SK-N-SH treated with all-trans-retinoic acid at 6 μM for 48 hours (cell line): ENCODE measurements around the gene UBE2H.

Experiments
- ATAC-seq: fragments of 200-7000 bp; cut with Tn5 transposase; 3 replicates; pipeline ENCODE4 v1.9.1; 2020; ENCODE audit warnings: mild to moderate bottlenecking, moderate library complexity
- ARNTL ChIP-seq: fragments of 450-650 bp; formaldehyde crosslinking; IDR thresholded peaks from 2 replicates; pipeline ENCODE4 v1.5.0; 2020; ENCODE audit warnings: low read depth, mild to moderate bottlenecking, moderate library complexity, borderline replicate concordance
- BACH2 ChIP-seq: fragments of 250-450 bp; sonication (Bioruptor Pico); IDR thresholded peaks from 2 replicates; pipeline ENCODE4 v1.9.0; 2021; ENCODE audit warnings: mild to moderate bottlenecking, borderline replicate concordance
- CSDC2 ChIP-seq: fragments of 250-450 bp; sonication (Bioruptor Pico); IDR thresholded peaks from 2 replicates; pipeline ENCODE4 v1.5.0; 2020; ENCODE audit warnings: mild to moderate bottlenecking, moderate library complexity
- ESRRG ChIP-seq: fragments of 250-450 bp; sonication (Bioruptor Pico); IDR thresholded peaks from 2 replicates; pipeline ENCODE4 v1.6.1; 2021; ENCODE audit warnings: mild to moderate bottlenecking
- GLIS3 ChIP-seq: fragments of 250-450 bp; sonication (Bioruptor Pico); IDR thresholded peaks from 2 replicates; pipeline ENCODE4 v1.5.0; 2020; ENCODE audit warnings: mild to moderate bottlenecking, moderate library complexity
- ISL1 ChIP-seq: fragments of 250-450 bp; sonication (Bioruptor Pico); IDR thresholded peaks from 2 replicates; pipeline ENCODE4 v2.1.2; 2022; ENCODE audit warnings: mild to moderate bottlenecking, moderate library complexity
- OSR1 ChIP-seq: fragments of 250-450 bp; sonication (Bioruptor Pico); IDR thresholded peaks from 2 replicates; pipeline ENCODE4 v1.8.0; 2022; ENCODE audit warnings: moderate library complexity, mild to moderate bottlenecking, inconsistent platforms
- PPARA ChIP-seq: fragments of 250-450 bp; sonication (Bioruptor Pico); IDR thresholded peaks from 2 replicates; pipeline ENCODE4 v1.5.0; 2020; ENCODE audit warnings: mild to moderate bottlenecking, borderline replicate concordance
- RARB ChIP-seq: fragments of 250-450 bp; sonication (Bioruptor Pico); IDR thresholded peaks from 2 replicates; pipeline ENCODE4 v1.8.0; 2021; ENCODE audit warnings: mild to moderate bottlenecking, moderate library complexity
- TOX ChIP-seq: fragments of 250-450 bp; sonication (Bioruptor Pico); IDR thresholded peaks from 2 replicates; pipeline ENCODE4 v1.8.0; 2021; ENCODE audit warnings: mild to moderate bottlenecking, moderate library complexity, borderline replicate concordance
- ZFP30 ChIP-seq: fragments of 450-650 bp; formaldehyde crosslinking; IDR thresholded peaks from 2 replicates; pipeline ENCODE4 v1.5.0; 2022; ENCODE audit warnings: mild to moderate bottlenecking, moderate library complexity
- ZNF565 ChIP-seq: fragments of 450-650 bp; formaldehyde crosslinking; conservative IDR thresholded peaks from 2 replicates; pipeline ENCODE4 v1.5.0; 2020; ENCODE audit warnings: low read depth, mild to moderate bottlenecking, moderate library complexity
- ZNF70 ChIP-seq: fragments of 450-650 bp; formaldehyde crosslinking; IDR thresholded peaks from 2 replicates; pipeline ENCODE4 v1.5.0; 2020; ENCODE audit warnings: mild to moderate bottlenecking, moderate library complexity
- ZNF8 ChIP-seq: fragments of 450-650 bp; formaldehyde crosslinking; IDR thresholded peaks from 2 replicates; pipeline ENCODE4 v1.5.0; 2020; ENCODE audit warnings: mild to moderate bottlenecking, moderate library complexity
- TF ChIP-seq, protein P1 (sequence below): fragments of 250-450 bp; sonication (Bioruptor Pico); IDR thresholded peaks from 2 replicates; pipeline ENCODE4 v1.5.1; 2020; ENCODE audit warnings: low read depth, mild to moderate bottlenecking, moderate library complexity
- TF ChIP-seq, protein P2 (sequence below): fragments of 250-450 bp; sonication (Bioruptor Pico); IDR thresholded peaks from 2 replicates; pipeline ENCODE4 v1.5.0; 2020; ENCODE audit warnings: mild to moderate bottlenecking, moderate library complexity
- TF ChIP-seq, protein P3 (sequence below): fragments of 250-450 bp; sonication (Bioruptor Pico); IDR thresholded peaks from 2 replicates; pipeline ENCODE4 v1.5.1; 2021; ENCODE audit warnings: mild to moderate bottlenecking, moderate library complexity
- TF ChIP-seq, protein P4 (sequence below): fragments of 250-450 bp; sonication (Bioruptor Pico); IDR thresholded peaks from 2 replicates; pipeline ENCODE4 v1.8.0; 2020; ENCODE audit warnings: mild to moderate bottlenecking, moderate library complexity, borderline replicate concordance
- TF ChIP-seq, protein P5 (sequence below): fragments of 250-450 bp; sonication (Bioruptor Pico); IDR thresholded peaks from 2 replicates; pipeline ENCODE4 v1.8.0; 2021; ENCODE audit warnings: low read depth, mild to moderate bottlenecking, moderate library complexity, borderline replicate concordance

Gene UBE2H

DNA sequence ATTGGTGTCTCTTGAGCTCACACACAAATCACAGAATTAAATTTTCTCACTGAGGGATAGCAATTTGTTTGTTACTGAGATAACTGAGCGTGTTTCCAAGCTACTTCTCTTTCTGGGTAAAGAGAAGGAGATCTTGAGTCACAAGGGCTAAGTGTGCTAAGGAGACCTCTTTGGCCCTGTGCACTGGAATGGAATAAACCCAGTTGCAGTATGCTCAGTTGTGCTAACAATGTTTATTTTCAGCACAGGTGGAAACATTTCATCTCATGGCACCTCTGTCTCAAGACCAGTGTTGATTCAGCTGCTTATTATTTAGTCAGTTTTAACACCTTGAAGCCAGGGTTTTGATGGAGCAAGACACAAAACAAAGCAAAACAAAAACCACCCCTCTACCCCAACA lies 22.5 kb upstream of the UBE2H start:
- TF ChIP-seq PPARA (CRISPR knock-in tag) (no peak), OSR1 (CRISPR knock-in tag) (no peak), ZNF70 (CRISPR knock-in tag) (no peak), RARB (CRISPR knock-in tag) (no peak), ESRRG (CRISPR knock-in tag) (no peak)
- TF ChIP-seq, protein P1, sequence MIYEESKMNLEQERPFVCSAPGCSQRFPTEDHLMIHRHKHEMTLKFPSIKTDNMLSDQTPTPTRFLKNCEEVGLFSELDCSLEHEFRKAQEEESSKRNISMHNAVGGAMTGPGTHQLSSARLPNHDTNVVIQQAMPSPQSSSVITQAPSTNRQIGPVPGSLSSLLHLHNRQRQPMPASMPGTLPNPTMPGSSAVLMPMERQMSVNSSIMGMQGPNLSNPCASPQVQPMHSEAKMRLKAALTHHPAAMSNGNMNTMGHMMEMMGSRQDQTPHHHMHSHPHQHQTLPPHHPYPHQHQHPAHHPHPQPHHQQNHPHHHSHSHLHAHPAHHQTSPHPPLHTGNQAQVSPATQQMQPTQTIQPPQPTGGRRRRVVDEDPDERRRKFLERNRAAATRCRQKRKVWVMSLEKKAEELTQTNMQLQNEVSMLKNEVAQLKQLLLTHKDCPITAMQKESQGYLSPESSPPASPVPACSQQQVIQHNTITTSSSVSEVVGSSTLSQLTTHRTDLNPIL (CRISPR knock-in tag): no peak
- TF ChIP-seq, protein P2, sequence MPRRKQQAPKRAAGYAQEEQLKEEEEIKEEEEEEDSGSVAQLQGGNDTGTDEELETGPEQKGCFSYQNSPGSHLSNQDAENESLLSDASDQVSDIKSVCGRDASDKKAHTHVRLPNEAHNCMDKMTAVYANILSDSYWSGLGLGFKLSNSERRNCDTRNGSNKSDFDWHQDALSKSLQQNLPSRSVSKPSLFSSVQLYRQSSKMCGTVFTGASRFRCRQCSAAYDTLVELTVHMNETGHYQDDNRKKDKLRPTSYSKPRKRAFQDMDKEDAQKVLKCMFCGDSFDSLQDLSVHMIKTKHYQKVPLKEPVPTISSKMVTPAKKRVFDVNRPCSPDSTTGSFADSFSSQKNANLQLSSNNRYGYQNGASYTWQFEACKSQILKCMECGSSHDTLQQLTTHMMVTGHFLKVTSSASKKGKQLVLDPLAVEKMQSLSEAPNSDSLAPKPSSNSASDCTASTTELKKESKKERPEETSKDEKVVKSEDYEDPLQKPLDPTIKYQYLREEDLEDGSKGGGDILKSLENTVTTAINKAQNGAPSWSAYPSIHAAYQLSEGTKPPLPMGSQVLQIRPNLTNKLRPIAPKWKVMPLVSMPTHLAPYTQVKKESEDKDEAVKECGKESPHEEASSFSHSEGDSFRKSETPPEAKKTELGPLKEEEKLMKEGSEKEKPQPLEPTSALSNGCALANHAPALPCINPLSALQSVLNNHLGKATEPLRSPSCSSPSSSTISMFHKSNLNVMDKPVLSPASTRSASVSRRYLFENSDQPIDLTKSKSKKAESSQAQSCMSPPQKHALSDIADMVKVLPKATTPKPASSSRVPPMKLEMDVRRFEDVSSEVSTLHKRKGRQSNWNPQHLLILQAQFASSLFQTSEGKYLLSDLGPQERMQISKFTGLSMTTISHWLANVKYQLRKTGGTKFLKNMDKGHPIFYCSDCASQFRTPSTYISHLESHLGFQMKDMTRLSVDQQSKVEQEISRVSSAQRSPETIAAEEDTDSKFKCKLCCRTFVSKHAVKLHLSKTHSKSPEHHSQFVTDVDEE: no peak
- ATAC-seq: no peak

DNA sequence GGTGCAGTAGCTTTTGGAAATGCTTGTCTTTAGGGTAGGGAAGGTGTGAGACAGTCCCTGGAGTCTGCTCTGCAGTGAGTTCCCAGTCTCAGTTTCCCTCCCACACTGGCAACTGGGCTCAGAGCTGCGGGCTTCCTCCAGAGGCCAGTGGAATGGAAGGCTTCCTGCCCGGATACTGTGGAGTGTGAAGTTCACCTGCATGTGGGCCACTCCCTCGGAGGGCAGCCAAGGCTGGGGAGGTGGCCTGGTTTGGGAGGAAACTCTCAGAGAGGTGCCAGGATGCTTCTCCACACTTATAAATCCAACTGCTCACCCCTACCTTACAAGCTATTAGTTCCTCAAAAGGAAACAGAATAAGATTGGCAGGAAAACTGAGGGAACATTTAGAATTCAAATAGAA lies 18.1 kb upstream of the UBE2H start:
- no peak for ATAC-seq
- no peak for TF ChIP-seq ESRRG (CRISPR knock-in tag)
- no peak for TF ChIP-seq PPARA (CRISPR knock-in tag)
- TF ChIP-seq, protein P3, sequence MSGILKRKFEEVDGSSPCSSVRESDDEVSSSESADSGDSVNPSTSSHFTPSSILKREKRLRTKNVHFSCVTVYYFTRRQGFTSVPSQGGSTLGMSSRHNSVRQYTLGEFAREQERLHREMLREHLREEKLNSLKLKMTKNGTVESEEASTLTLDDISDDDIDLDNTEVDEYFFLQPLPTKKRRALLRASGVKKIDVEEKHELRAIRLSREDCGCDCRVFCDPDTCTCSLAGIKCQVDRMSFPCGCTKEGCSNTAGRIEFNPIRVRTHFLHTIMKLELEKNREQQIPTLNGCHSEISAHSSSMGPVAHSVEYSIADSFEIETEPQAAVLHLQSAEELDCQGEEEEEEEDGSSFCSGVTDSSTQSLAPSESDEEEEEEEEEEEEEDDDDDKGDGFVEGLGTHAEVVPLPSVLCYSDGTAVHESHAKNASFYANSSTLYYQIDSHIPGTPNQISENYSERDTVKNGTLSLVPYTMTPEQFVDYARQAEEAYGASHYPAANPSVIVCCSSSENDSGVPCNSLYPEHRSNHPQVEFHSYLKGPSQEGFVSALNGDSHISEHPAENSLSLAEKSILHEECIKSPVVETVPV (CRISPR knock-in tag): no peak
- TF ChIP-seq, protein P4, sequence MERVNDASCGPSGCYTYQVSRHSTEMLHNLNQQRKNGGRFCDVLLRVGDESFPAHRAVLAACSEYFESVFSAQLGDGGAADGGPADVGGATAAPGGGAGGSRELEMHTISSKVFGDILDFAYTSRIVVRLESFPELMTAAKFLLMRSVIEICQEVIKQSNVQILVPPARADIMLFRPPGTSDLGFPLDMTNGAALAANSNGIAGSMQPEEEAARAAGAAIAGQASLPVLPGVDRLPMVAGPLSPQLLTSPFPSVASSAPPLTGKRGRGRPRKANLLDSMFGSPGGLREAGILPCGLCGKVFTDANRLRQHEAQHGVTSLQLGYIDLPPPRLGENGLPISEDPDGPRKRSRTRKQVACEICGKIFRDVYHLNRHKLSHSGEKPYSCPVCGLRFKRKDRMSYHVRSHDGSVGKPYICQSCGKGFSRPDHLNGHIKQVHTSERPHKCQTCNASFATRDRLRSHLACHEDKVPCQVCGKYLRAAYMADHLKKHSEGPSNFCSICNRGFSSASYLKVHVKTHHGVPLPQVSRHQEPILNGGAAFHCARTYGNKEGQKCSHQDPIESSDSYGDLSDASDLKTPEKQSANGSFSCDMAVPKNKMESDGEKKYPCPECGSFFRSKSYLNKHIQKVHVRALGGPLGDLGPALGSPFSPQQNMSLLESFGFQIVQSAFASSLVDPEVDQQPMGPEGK (CRISPR knock-in tag): no peak
- no peak for TF ChIP-seq ISL1 (CRISPR knock-in tag)
- TF ChIP-seq, protein P1 (CRISPR knock-in tag): no peak
- no peak for TF ChIP-seq BACH2 (CRISPR knock-in tag)
- no peak for TF ChIP-seq ARNTL (CRISPR knock-in tag)
- no peak for TF ChIP-seq ZFP30 (CRISPR knock-in tag)
- TF ChIP-seq GLIS3 (CRISPR knock-in tag): no peak
- no peak for TF ChIP-seq ZNF8 (CRISPR knock-in tag)
- no peak for TF ChIP-seq TOX (CRISPR knock-in tag)
- no peak for TF ChIP-seq OSR1 (CRISPR knock-in tag)
- no peak for TF ChIP-seq ZNF565 (CRISPR knock-in tag)
- TF ChIP-seq, protein P5, sequence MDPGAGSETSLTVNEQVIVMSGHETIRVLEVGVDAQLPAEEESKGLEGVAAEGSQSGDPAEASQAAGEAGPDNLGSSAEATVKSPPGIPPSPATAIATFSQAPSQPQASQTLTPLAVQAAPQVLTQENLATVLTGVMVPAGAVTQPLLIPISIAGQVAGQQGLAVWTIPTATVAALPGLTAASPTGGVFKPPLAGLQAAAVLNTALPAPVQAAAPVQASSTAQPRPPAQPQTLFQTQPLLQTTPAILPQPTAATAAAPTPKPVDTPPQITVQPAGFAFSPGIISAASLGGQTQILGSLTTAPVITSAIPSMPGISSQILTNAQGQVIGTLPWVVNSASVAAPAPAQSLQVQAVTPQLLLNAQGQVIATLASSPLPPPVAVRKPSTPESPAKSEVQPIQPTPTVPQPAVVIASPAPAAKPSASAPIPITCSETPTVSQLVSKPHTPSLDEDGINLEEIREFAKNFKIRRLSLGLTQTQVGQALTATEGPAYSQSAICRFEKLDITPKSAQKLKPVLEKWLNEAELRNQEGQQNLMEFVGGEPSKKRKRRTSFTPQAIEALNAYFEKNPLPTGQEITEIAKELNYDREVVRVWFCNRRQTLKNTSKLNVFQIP (CRISPR knock-in tag): no peak
- TF ChIP-seq CSDC2 (CRISPR knock-in tag): no peak
- TF ChIP-seq, protein P2: no peak
